Smooth muscle cell (in vitro differentiated cells): ENCODE results near the gene PTPN14. TPM values are rescaled to one million over a fixed set of nuclear protein-coding genes. Genes with fewer than 3 reads are reported as not detected.

ENCODE experiments used
- DNase-seq: peaks from one replicate; lab custom pipeline; 2025; ENCODE audit not compliant: unreplicated experiment; lab: John Stamatoyannopoulos, UW
- H2AFZ ChIP-seq: fragments of 200-600 bp; sonication (generic); 2 replicates; pipeline ENCODE4 v1.6.0; 2016; ENCODE audit warnings: antibody characterized with exemption, low read depth, mild to moderate bottlenecking
- H3F3A ChIP-seq: fragments of 200-600 bp; sonication (generic); 2 replicates; pipeline ENCODE4 v1.6.0; 2017; ENCODE audit warnings: antibody characterized with exemption, low read depth
- H3K27ac ChIP-seq: fragments of 200-600 bp; sonication (generic); 2 replicates; pipeline ENCODE4 v1.5.1; 2016; ENCODE audit warnings: low read depth, mild to moderate bottlenecking
- H3K27me3 ChIP-seq: fragments of 200-600 bp; sonication (generic); 2 replicates; pipeline ENCODE4 v1.6.1; 2016; ENCODE audit warnings: low read depth, mild to moderate bottlenecking
- H3K36me3 ChIP-seq: fragments of 200-600 bp; sonication (generic); 2 replicates; pipeline ENCODE4 v1.5.1; 2016; ENCODE audit warnings: low read depth
- H3K4me1 ChIP-seq: fragments of 200-600 bp; sonication (generic); 2 replicates; pipeline ENCODE4 v1.5.1; 2016; ENCODE audit warnings: low read depth
- H3K4me2 ChIP-seq: fragments of 200-600 bp; sonication (generic); 2 replicates; pipeline ENCODE4 v1.6.0; 2016; ENCODE audit warnings: mild to moderate bottlenecking
- H3K4me3 ChIP-seq: fragments of 200-600 bp; sonication (generic); 2 replicates; pipeline ENCODE4 v1.5.1; 2016; ENCODE audit warnings: mild to moderate bottlenecking
- H3K79me2 ChIP-seq: fragments of 200-600 bp; sonication (generic); 2 replicates; pipeline ENCODE4 v1.6.0; 2016; ENCODE audit warnings: low read depth, mild to moderate bottlenecking
- H3K9ac ChIP-seq: fragments of 200-600 bp; sonication (generic); 2 replicates; pipeline ENCODE4 v1.6.0; 2016; ENCODE audit warnings: low read depth
- H3K9me3 ChIP-seq: fragments of 200-600 bp; sonication (generic); replicated peaks from 2 replicates; pipeline ENCODE4 v1.5.1; 2016; ENCODE audit warnings: low read depth
- H4K20me1 ChIP-seq: fragments of 200-600 bp; sonication (generic); 2 replicates; pipeline ENCODE4 v1.6.0; 2016; ENCODE audit warnings: low read depth
- CTCF ChIP-seq: fragments of 200-600 bp; sonication (generic); IDR thresholded peaks from 2 replicates; pipeline ENCODE4 v1.5.1; 2017; ENCODE audit warnings: borderline replicate concordance, mild to moderate bottlenecking, antibody characterized with exemption; ENCODE audit not compliant: insufficient read depth, poor library complexity, severe bottlenecking
- WGBS: methylation state at CpG from one replicate; pipeline ENCODE4 v1.1.7; 2016; ENCODE audit warnings: low lambda C conversion rate; 5-methylcytosine and 5-hydroxymethylcytosine counted together
- polyA plus RNA-seq: library from polyadenylated mRNA; unstranded; fragments of >200 nt; fragmentation: Nextera tagmentation; extraction: Ambion mirVana; gene quantifications from 2 replicates; pipeline ENCODE4 v1.2.1, GENCODE V29; 2016
- total RNA-seq: library from RNA; depleted of rRNA; stranded (reverse); fragments of >200 nt; gene quantifications from 2 replicates; pipeline ENCODE4 v1.2.3, GENCODE V29; 2014

PTPN14 gene
- total and polyA plus RNA-seq, 2 experiments from 2014 or later: 13.7 to 28.6 TPM

- Histone ChIP-seq H3K27ac (no peak overlapping the region), H4K20me1 (peaks cover 96% of the 10 kb centered on the region)
These were observed 5.3 kb downstream of the PTPN14 start for GRCh38 chr1:214546084-214546483.

GRCh38 chr1:214545293-214545692 is 6.1 kb downstream of the PTPN14 start:
- H2AFZ ChIP-seq: no peak overlapping the region
- TF ChIP-seq CTCF: no peak
- no peaks in the 10 kb centered on the region for H3K27me3 ChIP-seq
- H3K27ac ChIP-seq: no peak overlapping the region
- H3K36me3 ChIP-seq: no peaks in the 10 kb centered on the region
- no peak overlapping the region for H3K4me3 ChIP-seq
- no peak overlapping the region for H3K9ac ChIP-seq
- no peak overlapping the region for H3K4me2 ChIP-seq
- H3K9me3 ChIP-seq: no peaks in the 10 kb centered on the region
- DNase-seq: no peak
- 84% methylated on average over 2 of the region's 2 CpGs for WGBS
- peaks cover 100% of the 10 kb centered on the region for H4K20me1 ChIP-seq
- H3K79me2 ChIP-seq: peaks cover 100% of the 10 kb centered on the region
- no peaks in the 10 kb centered on the region for H3F3A ChIP-seq
- H3K4me1 ChIP-seq: peaks cover 25% of the 10 kb centered on the region

More at GRCh38 chr1:214546084-214546483, 5.3 kb downstream of the PTPN14 start:
- H3K4me1 ChIP-seq: peaks cover 23% of the 10 kb centered on the region
- no peak overlapping the region for H3K4me3 ChIP-seq
- DNase-seq: no peak
- H2AFZ ChIP-seq: no peak overlapping the region
- no peaks in the 10 kb centered on the region for H3K9me3 ChIP-seq
- H3K36me3 ChIP-seq: no peaks in the 10 kb centered on the region
- no peak for TF ChIP-seq CTCF
- H3K9ac ChIP-seq: no peak overlapping the region
- H3F3A ChIP-seq: no peaks in the 10 kb centered on the region
- H3K27me3 ChIP-seq: no peaks in the 10 kb centered on the region
- 83% methylated on average over 4 of the region's 4 CpGs for WGBS
- no peak overlapping the region for H3K4me2 ChIP-seq
- peaks cover 100% of the 10 kb centered on the region for H3K79me2 ChIP-seq

GRCh38 chr1:214544791-214545190 is 6.6 kb downstream of the PTPN14 start:
- H3K79me2 ChIP-seq: peaks cover 100% of the 10 kb centered on the region
- no peak overlapping the region for H3K4me3 ChIP-seq
- H2AFZ ChIP-seq: no peak overlapping the region
- H3K9me3 ChIP-seq: no peaks in the 10 kb centered on the region
- H3K27ac ChIP-seq: no peak overlapping the region
- no peaks in the 10 kb centered on the region for H3K36me3 ChIP-seq
- TF ChIP-seq CTCF: no peak
- peaks cover 28% of the 10 kb centered on the region for H3K4me1 ChIP-seq
- no peak overlapping the region for H3K4me2 ChIP-seq
- no peak overlapping the region for H3K9ac ChIP-seq
- peaks cover 100% of the 10 kb centered on the region for H4K20me1 ChIP-seq
- WGBS: 100% methylated on average over 1 of the region's 1 CpG
- DNase-seq: no peak
- no peaks in the 10 kb centered on the region for H3K27me3 ChIP-seq
- no peaks in the 10 kb centered on the region for H3F3A ChIP-seq
